K562 (cell line): ENCODE data around the gene PPAT.

Experiments
- CHD2 ChIP-seq: IDR thresholded peaks from 2 replicates; pipeline ENCODE4 v1.6.1; 2011; ENCODE audit warnings: low read depth, low read length
- NBN ChIP-seq: fragments of 450-650 bp; IDR thresholded peaks from 2 replicates; pipeline ENCODE4 v1.6.1; 2016; ENCODE audit warnings: low read depth, mild to moderate bottlenecking

- no peak for TF ChIP-seq NBN
- no peak for TF ChIP-seq CHD2
These were observed 60.0 kb downstream of the PPAT start for GRCh38 chr4:56375458-56375857.
